Endothelial cell of umbilical vein (primary cell): ENCODE data around the gene LUZP4. TPM values are rescaled to one million over a fixed set of nuclear protein-coding genes. Genes with fewer than 3 reads are reported as not detected.

Source experiments
- BruUV-seq: library from RNA; stranded (reverse); fragments of 400-500 nt; replicated peaks from 2 replicates; lab custom pipeline; 2021; lab: Mats Ljungman, UMichigan
- CTCF ChIA-PET: fragments of 300-600, 350-600 bp; sonication (Branson Sonifier 250); formaldehyde crosslinking; loops from one replicate; lab custom pipeline; 2021; ENCODE audit warnings: antibody characterized with exemption, inconsistent platforms; lab: Charles Lee
- POLR2A ChIA-PET: fragments of 300-600, 350-600 bp; sonication (Branson Sonifier 250); formaldehyde crosslinking; loops from one replicate; lab custom pipeline; 2021; ENCODE audit warnings: antibody characterized with exemption, inconsistent platforms; lab: Charles Lee
- DNase-seq: peaks from one replicate; pipeline ENCODE4 v3.0.0-alpha.2; 2011; ENCODE audit warnings: low read depth, low spot score
- FAIRE-seq: peaks from 2 replicates; lab custom pipeline; 2011; peaks lifted over from hg19 to GRCh38; lab: Jason Lieb, UNC
- H2AFZ ChIP-seq: 2 replicates; pipeline ENCODE4 v1.6.0; 2012; ENCODE audit warnings: low read depth, low read length, control low read depth, inconsistent platforms
- H3K27ac ChIP-seq: 2 replicates; pipeline ENCODE4 v1.5.1; 2011; ENCODE audit warnings: low read depth, mild to moderate bottlenecking, control low read depth, low read length, moderate library complexity; ENCODE audit not compliant: insufficient read depth
- H3K27me3 ChIP-seq, 2 experiments: 2 replicates each; pipeline versions ENCODE4 v1.6.0 to v1.6.1; 2011; ENCODE audit warnings: low read length in 2 of 2, mixed read lengths in 1 of 2; ENCODE audit not compliant: control insufficient read depth in 2 of 2, insufficient read depth in 2 of 2
- H3K36me3 ChIP-seq, 2 experiments: 2 replicates in 1 of 2; 3 replicates in 1 of 2; pipeline ENCODE4 v1.5.1; 2011; ENCODE audit warnings: low read length in 2 of 2, mild to moderate bottlenecking in 1 of 2, moderate library complexity in 1 of 2; ENCODE audit not compliant: control insufficient read depth in 2 of 2, insufficient read depth in 2 of 2; ENCODE audit errors: extremely low read depth in 1 of 2
- H3K4me1 ChIP-seq: 3 replicates; pipeline ENCODE4 v1.5.1; 2011; ENCODE audit warnings: mild to moderate bottlenecking, low read length; ENCODE audit not compliant: control insufficient read depth, insufficient read depth; ENCODE audit errors: extremely low read depth
- H3K4me2 ChIP-seq: 2 replicates; pipeline ENCODE4 v1.6.1; 2011; ENCODE audit warnings: low read length, control low read depth, mixed read lengths; ENCODE audit not compliant: insufficient read depth
- H3K4me3 ChIP-seq, 3 experiments: fragments of 200-600 bp in 1 of 3; sonication (generic), shearing (Covaris generic) in 1 of 3; replicated peaks in 1 of 3; 2 replicates each; pipeline ENCODE4 v1.5.1; 2011 to 2016; ENCODE audit warnings: control low read depth in 3 of 3, low read length in 3 of 3, mild to moderate bottlenecking in 2 of 3, inconsistent platforms in 1 of 3, low read depth in 1 of 3, moderate library complexity in 1 of 3; ENCODE audit not compliant: insufficient read depth in 1 of 3
- H3K79me2 ChIP-seq: 2 replicates; pipeline ENCODE4 v1.6.0; 2012; ENCODE audit warnings: low read length, inconsistent platforms; ENCODE audit not compliant: control insufficient read depth, insufficient read depth
- H3K9ac ChIP-seq: replicated peaks from 2 replicates; pipeline ENCODE3; 2011; ENCODE audit warnings: low read length, control low read depth; ENCODE audit not compliant: insufficient read depth; ENCODE audit errors: extremely low read depth
- H3K9me1 ChIP-seq: replicated peaks from 3 replicates; pipeline ENCODE4 v1.6.0; 2011; ENCODE audit warnings: mild to moderate bottlenecking, low read length; ENCODE audit not compliant: control insufficient read depth, insufficient read depth; ENCODE audit errors: extremely low read depth
- H3K9me3 ChIP-seq: replicated peaks from 2 replicates; pipeline ENCODE4 v1.5.1; 2012; ENCODE audit warnings: low read length, inconsistent platforms; ENCODE audit not compliant: control insufficient read depth, insufficient read depth
- H4K20me1 ChIP-seq: replicated peaks from 2 replicates; pipeline ENCODE3; 2011; ENCODE audit warnings: mild to moderate bottlenecking, low read length; ENCODE audit not compliant: control insufficient read depth, insufficient read depth; ENCODE audit errors: extremely low read depth
- JUN ChIP-seq: IDR thresholded peaks from 2 replicates; pipeline ENCODE4 v1.6.1; 2011; ENCODE audit warnings: borderline replicate concordance, low read depth; ENCODE audit not compliant: insufficient read length, insufficient read depth
- POLR2AphosphoS5 ChIP-seq: IDR thresholded peaks from 2 replicates; pipeline ENCODE4 v1.6.1; 2012; ENCODE audit warnings: low read depth, mild to moderate bottlenecking, control low read depth, low read length, moderate library complexity; ENCODE audit not compliant: insufficient read depth
- dilution Hi-C: fragments of 300-500 bp; cut with MboI; formaldehyde crosslinking; loops from one replicate; pipeline ENCODE4 v1.15.0; 2019; ENCODE audit warnings: low sequenced_read_pairs; ENCODE audit not compliant: extremely low pct_ligation_motif_present
- intact Hi-C: fragments of 100-400 bp; cut with micrococcal nuclease; formaldehyde crosslinking; loops from one replicate; pipeline ENCODE4 v1.10.0; 2022
- polyA plus RNA-seq, 4 experiments: library from polyadenylated mRNA; depleted of rRNA in 3 of 4; stranded (reverse) in 3 of 4; unstranded in 1 of 4; fragments of >200 nt; gene quantifications; 2 replicates each; pipeline versions ENCODE4 v1.2.1 to v1.2.3, GENCODE V29; 2011 to 2012; ENCODE audit warnings: missing spikeins in 1 of 4
- total RNA-seq: library from RNA; stranded (reverse); gene quantifications from 2 replicates; pipeline ENCODE4 v1.2.3, GENCODE V29; 2021
- TF ChIP-seq, protein P1 (sequence below): IDR thresholded peaks from 2 replicates; pipeline ENCODE4 v1.6.1; 2011; ENCODE audit not compliant: insufficient read depth, insufficient read length

Gene LUZP4
- total and polyA plus RNA-seq, 2 donors (not counting 3 experiments of a cell fraction or from before 2014, with no cell fraction given), result not detected

GRCh38 chrX:115257711-115258110 is 31.8 kb upstream of the LUZP4 start:
- no peaks in the 10 kb centered on the region for H4K20me1 ChIP-seq
- FAIRE-seq (no peak), DNase-seq (no peak)
- no peaks in the 10 kb centered on the region for H3K9me3 ChIP-seq
- no peaks in the 10 kb centered on the region for H3K36me3 ChIP-seq
- no peak overlapping the region for H3K27ac ChIP-seq
- ChIA-PET CTCF (no interaction called here), POLR2A (no interaction called here)
- no peaks in the 10 kb centered on the region for H3K79me2 ChIP-seq
- no peak overlapping the region for H3K4me2 ChIP-seq
- no peak overlapping the region for H3K4me3 ChIP-seq
- H3K9me1 ChIP-seq, result no peaks in the 10 kb centered on the region
- TF ChIP-seq JUN, result no peak
- TF ChIP-seq, protein P1, sequence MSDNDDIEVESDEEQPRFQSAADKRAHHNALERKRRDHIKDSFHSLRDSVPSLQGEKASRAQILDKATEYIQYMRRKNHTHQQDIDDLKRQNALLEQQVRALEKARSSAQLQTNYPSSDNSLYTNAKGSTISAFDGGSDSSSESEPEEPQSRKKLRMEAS, result no peak
- no peaks in the 10 kb centered on the region for H3K27me3 ChIP-seq
- intact Hi-C loops, result no loop called here
- H3K9ac ChIP-seq, result no peak overlapping the region
- no peak overlapping the region for H2AFZ ChIP-seq
- no peaks in the 10 kb centered on the region for H3K4me1 ChIP-seq
- no TSS peak for BruUV-seq
- dilution Hi-C loops, result no loop called here

DNA sequence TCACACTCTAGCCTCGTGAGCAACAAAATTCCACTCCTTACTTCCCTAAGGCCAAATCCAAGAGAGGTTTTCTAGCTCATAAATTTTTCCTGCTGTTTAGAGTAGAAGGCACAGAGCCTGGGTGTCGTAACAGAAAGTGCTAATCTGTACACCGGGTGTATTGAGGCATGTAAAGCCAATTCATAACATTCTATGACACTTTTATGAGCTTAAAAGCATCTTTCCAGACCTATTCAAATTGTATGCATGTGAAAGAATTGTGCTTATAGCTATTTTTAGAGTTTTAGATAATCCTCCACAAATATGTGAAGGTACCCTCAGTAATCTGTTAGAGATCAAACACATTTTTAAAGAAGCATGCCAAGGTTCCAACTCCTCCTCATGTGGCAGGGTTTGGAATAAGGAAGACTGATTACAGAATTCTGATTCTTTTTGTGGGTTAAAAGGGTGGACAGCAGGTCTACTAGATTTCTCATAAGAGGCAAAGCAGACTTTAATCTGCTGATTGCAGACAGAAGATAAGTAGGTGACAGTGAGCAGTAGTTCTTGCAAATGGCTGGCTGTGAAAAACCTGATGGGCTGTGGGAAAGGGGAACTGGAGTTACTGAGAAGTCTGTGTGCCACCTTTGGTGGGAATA is 30.2 kb upstream of the LUZP4 start:
- FAIRE-seq, result no peak
- TF ChIP-seq POLR2AphosphoS5, result no peak
- Histone ChIP-seq H3K9ac (no peak overlapping the region), H3K9me1 (no peaks in the 10 kb centered on the region), H4K20me1 (no peaks in the 10 kb centered on the region), H3K9me3 (no peaks in the 10 kb centered on the region), H3K4me2 (no peak overlapping the region), H3K79me2 (no peaks in the 10 kb centered on the region), H3K4me3 (no peak overlapping the region), H3K4me1 (no peaks in the 10 kb centered on the region), H3K27me3 (no peaks in the 10 kb centered on the region), H2AFZ (no peak overlapping the region), H3K27ac (no peak overlapping the region), H3K36me3 (no peaks in the 10 kb centered on the region)
- POLR2A ChIA-PET, result no interaction called here
- dilution Hi-C loops (no loop called here), intact Hi-C loops (no loop called here)
- BruUV-seq, result no TSS peak
- CTCF ChIA-PET, result interaction anchor here (1.7 kb wide), 1 partner anchor 23 kb away, joined by 3 read pairs; no protein-coding TSS in a partner anchor
- no peak for DNase-seq
